IMR-90 (cell line): ENCODE results near the gene MAPK8IP3. TPM values are rescaled to one million over a fixed set of nuclear protein-coding genes. Genes with fewer than 3 reads are reported as not detected.

Source experiments
- ATAC-seq: fragments of 200-7000 bp; cut with Tn5 transposase; 2 replicates; pipeline ENCODE4 v1.9.1; 2020; ENCODE audit warnings: low read depth, mild to moderate bottlenecking, moderate library complexity
- BruUV-seq: library from RNA; stranded (reverse); fragments of 400-500 nt; replicated peaks from 2 replicates; lab custom pipeline; 2021; lab: Mats Ljungman, UMichigan
- CTCF ChIA-PET: fragments of 300-600 bp; formaldehyde crosslinking; extraction: SDS; loops from one replicate; lab custom pipeline; 2021; ENCODE audit warnings: antibody characterized with exemption; lab: Yijun Ruan, JAX
- POLR2A ChIA-PET: fragments of 300-600 bp; sonication (Branson Sonifier 250); formaldehyde crosslinking; loops from one replicate; lab custom pipeline; 2022; ENCODE audit warnings: antibody characterized with exemption; ENCODE audit not compliant: unreplicated experiment; lab: Charles Lee
- DNase-seq: peaks from one replicate; pipeline ENCODE4 v3.0.0; 2013
- H2AFZ ChIP-seq: replicated peaks from 2 replicates; pipeline ENCODE3; 2013; ENCODE audit warnings: low read length, mild to moderate bottlenecking; ENCODE audit not compliant: poor library complexity
- H2AK5ac ChIP-seq: 2 replicates; pipeline ENCODE4 v1.6.1; 2013; ENCODE audit warnings: low read depth, low read length, inconsistent platforms
- H2AK9ac ChIP-seq: replicated peaks from 2 replicates; pipeline ENCODE3; 2013; ENCODE audit warnings: mild to moderate bottlenecking, low read depth, low read length, moderate library complexity; ENCODE audit not compliant: poor library complexity
- H2BK120ac ChIP-seq: 2 replicates; pipeline ENCODE4 v1.6.1; 2013; ENCODE audit warnings: low read depth, low read length, inconsistent platforms
- H2BK15ac ChIP-seq: 3 replicates; pipeline ENCODE4 v1.6.1; 2013; ENCODE audit warnings: low read depth, low read length, inconsistent platforms
- H2BK20ac ChIP-seq: 2 replicates; pipeline ENCODE4 v1.6.1; 2013; ENCODE audit warnings: low read depth, mild to moderate bottlenecking, inconsistent platforms, low read length, moderate library complexity
- H2BK5ac ChIP-seq: 2 replicates; pipeline ENCODE4 v1.6.1; 2013; ENCODE audit warnings: mild to moderate bottlenecking, low read depth, low read length, inconsistent platforms; ENCODE audit not compliant: poor library complexity, severe bottlenecking
- H3K14ac ChIP-seq: replicated peaks from 2 replicates; pipeline ENCODE4 v1.6.1; 2013; ENCODE audit warnings: low read depth, low read length, inconsistent platforms
- H3K18ac ChIP-seq: 2 replicates; pipeline ENCODE4 v1.6.1; 2013; ENCODE audit warnings: low read depth, low read length, control low read depth
- H3K23ac ChIP-seq: 2 replicates; pipeline ENCODE4 v1.6.1; 2013; ENCODE audit warnings: low read depth, low read length, inconsistent platforms
- H3K27ac ChIP-seq: 2 replicates; pipeline ENCODE4 v1.5.1; 2013; ENCODE audit warnings: mild to moderate bottlenecking, control low read depth, low read length; ENCODE audit not compliant: insufficient read depth
- H3K27me3 ChIP-seq: 2 replicates; pipeline ENCODE4 v1.6.1; 2013; ENCODE audit warnings: low read length; ENCODE audit not compliant: control insufficient read depth, insufficient read depth
- H3K36me3 ChIP-seq: 2 replicates; pipeline ENCODE4 v1.6.1; 2013; ENCODE audit warnings: low read length, mixed read lengths; ENCODE audit not compliant: control insufficient read depth, insufficient read depth
- H3K4ac ChIP-seq: 2 replicates; pipeline ENCODE4 v1.6.1; 2013; ENCODE audit warnings: low read depth, low read length, inconsistent platforms
- H3K4me1 ChIP-seq: 2 replicates; pipeline ENCODE4 v1.6.1; 2013; ENCODE audit warnings: low read length, mixed read lengths; ENCODE audit not compliant: control insufficient read depth, insufficient read depth
- H3K4me2 ChIP-seq: 2 replicates; pipeline ENCODE4 v1.6.1; 2013; ENCODE audit warnings: low read depth, mild to moderate bottlenecking, control low read depth, low read length, moderate library complexity
- H3K4me3 ChIP-seq: 2 replicates; pipeline ENCODE4 v1.5.1; 2013; ENCODE audit warnings: low read depth, mild to moderate bottlenecking, control low read depth, low read length, moderate library complexity; ENCODE audit not compliant: insufficient read depth
- H3K56ac ChIP-seq: 2 replicates; pipeline ENCODE4 v1.6.1; 2013; ENCODE audit warnings: low read length, inconsistent platforms; ENCODE audit not compliant: insufficient read depth; ENCODE audit errors: extremely low read depth
- H3K79me1 ChIP-seq, 2 experiments: 2 replicates each; pipeline ENCODE4 v1.6.1; 2013; ENCODE audit warnings: low read length in 2 of 2, inconsistent platforms in 1 of 2, low read depth in 1 of 2
- H3K9ac ChIP-seq: 2 replicates; pipeline ENCODE4 v1.6.1; 2013; ENCODE audit warnings: low read depth, low read length, control low read depth
- H3K9me1 ChIP-seq: 2 replicates; pipeline ENCODE4 v1.6.1; 2013; ENCODE audit warnings: low read length, inconsistent platforms; ENCODE audit not compliant: insufficient read depth
- H3K9me3 ChIP-seq: 2 replicates; pipeline ENCODE4 v1.6.1; 2013; ENCODE audit warnings: low read length; ENCODE audit not compliant: control insufficient read depth, insufficient read depth
- H4K20me1 ChIP-seq: 2 replicates; pipeline ENCODE4 v1.6.1; 2013; ENCODE audit warnings: low read length, inconsistent platforms; ENCODE audit not compliant: insufficient read depth
- H4K5ac ChIP-seq: 2 replicates; pipeline ENCODE4 v1.6.1; 2013; ENCODE audit warnings: mild to moderate bottlenecking, low read depth, low read length, control low read depth
- H4K8ac ChIP-seq, 2 experiments: 2 replicates each; pipeline ENCODE4 v1.6.1; 2013; ENCODE audit warnings: low read depth in 2 of 2, low read length in 2 of 2, control low read depth in 1 of 2, inconsistent platforms in 1 of 2
- H4K91ac ChIP-seq: 2 replicates; pipeline ENCODE4 v1.6.1; 2013; ENCODE audit warnings: low read depth, low read length, inconsistent platforms; ENCODE audit not compliant: insufficient read depth
- BHLHE40 ChIP-seq: fragments of 150-350 bp; IDR thresholded peaks from 2 replicates; pipeline ENCODE4 v1.6.1; 2016; ENCODE audit warnings: mild to moderate bottlenecking, low read depth, low read length
- CEBPB ChIP-seq: IDR thresholded peaks from 2 replicates; pipeline ENCODE4 v1.6.1; 2012; ENCODE audit warnings: low read depth, low read length, improper control_type of control experiment
- CHD1 ChIP-seq: IDR thresholded peaks from 2 replicates; pipeline ENCODE4 v1.6.1; 2012; ENCODE audit warnings: low read depth, low read length, improper control_type of control experiment
- CTCF ChIP-seq: conservative IDR thresholded peaks from 2 replicates; pipeline ENCODE4 v1.5.1; 2012; ENCODE audit warnings: mild to moderate bottlenecking, low read depth, low read length, improper control_type of control experiment
- ELK1 ChIP-seq: fragments of 150-350 bp; IDR thresholded peaks from 2 replicates; pipeline ENCODE4 v1.6.1; 2016; ENCODE audit warnings: low read depth, mild to moderate bottlenecking, low read length, moderate library complexity, borderline replicate concordance
- FOS ChIP-seq: fragments of 150-350 bp; IDR thresholded peaks from 2 replicates; pipeline ENCODE4 v1.6.1; 2016; ENCODE audit warnings: low read depth, low read length
- MAFK ChIP-seq: IDR thresholded peaks from 2 replicates; pipeline ENCODE4 v1.6.1; 2012; ENCODE audit warnings: low read depth, low read length, improper control_type of control experiment
- MAZ ChIP-seq: IDR thresholded peaks from 2 replicates; pipeline ENCODE4 v1.6.1; 2012; ENCODE audit warnings: low read depth, mild to moderate bottlenecking, low read length, improper control_type of control experiment, moderate library complexity, borderline replicate concordance
- MXI1 ChIP-seq: IDR thresholded peaks from 2 replicates; pipeline ENCODE4 v1.6.1; 2012; ENCODE audit warnings: low read depth, mild to moderate bottlenecking, low read length, moderate library complexity, borderline replicate concordance
- NFE2L2 ChIP-seq: fragments of 150-350 bp; IDR thresholded peaks from 2 replicates; pipeline ENCODE4 v1.6.1; 2016; ENCODE audit warnings: low read depth, mild to moderate bottlenecking, low read length
- POLR2A ChIP-seq: IDR thresholded peaks from 2 replicates; pipeline ENCODE4 v1.6.1; 2012; ENCODE audit warnings: mild to moderate bottlenecking, low read depth, low read length
- RAD21 ChIP-seq: IDR thresholded peaks from 2 replicates; pipeline ENCODE4 v1.6.1; 2012; ENCODE audit warnings: low read length, improper control_type of control experiment
- RCOR1 ChIP-seq: IDR thresholded peaks from 2 replicates; pipeline ENCODE4 v1.6.1; 2012; ENCODE audit warnings: mild to moderate bottlenecking, low read length, improper control_type of control experiment; ENCODE audit not compliant: insufficient replicate concordance
- RFX5 ChIP-seq: IDR thresholded peaks from 2 replicates; pipeline ENCODE4 v1.8.0; 2012; ENCODE audit warnings: low read depth, mild to moderate bottlenecking, low read length, moderate library complexity
- SMC3 ChIP-seq: fragments of 150-350 bp; IDR thresholded peaks from 2 replicates; pipeline ENCODE4 v1.6.1; 2016; ENCODE audit warnings: low read depth, mild to moderate bottlenecking, antibody characterized with exemption, low read length, moderate library complexity
- USF2 ChIP-seq: fragments of 150-350 bp; IDR thresholded peaks from 2 replicates; pipeline ENCODE4 v1.6.1; 2017; ENCODE audit warnings: mild to moderate bottlenecking, antibody characterized with exemption, low read length, low read depth
- WGBS, 2 experiments: methylation state at CpG; one replicate each; pipeline versions ENCODE4 v1.1.5 to v1.1.7; 2013; ENCODE audit warnings: missing lambda C conversion rate in 2 of 2; ENCODE audit not compliant: insufficient read length in 1 of 2; ENCODE audit errors: extremely low coverage in 2 of 2; 5-methylcytosine and 5-hydroxymethylcytosine counted together
- dilution Hi-C: fragments of 300-500 bp; cut with HindIII; formaldehyde crosslinking; loops from one replicate; pipeline ENCODE4 v1.14.3; 2018; ENCODE audit warnings: low sequenced_read_pairs; ENCODE audit not compliant: unreplicated experiment
- in situ Hi-C: fragments of 300-500 bp; cut with MboI; formaldehyde crosslinking; loops from 3 replicates; pipeline ENCODE4 v1.14.3; 2019; ENCODE audit warnings: low sequenced_read_pairs, inconsistent platforms, mixed read lengths
- intact Hi-C: fragments of 100-400 bp; cut with micrococcal nuclease; formaldehyde crosslinking; loops from 2 replicates; pipeline ENCODE4 v1.10.0; 2022
- polyA plus RNA-seq, 3 experiments: library from polyadenylated mRNA; depleted of rRNA; stranded (reverse); fragments of >200 nt; gene quantifications; 2 replicates each; pipeline ENCODE4 v1.2.3, GENCODE V29; 2012; ENCODE audit warnings: low replicate concordance in 1 of 3
- total RNA-seq: library from RNA; depleted of rRNA; stranded (reverse); fragments of >200 nt; gene quantifications from 2 replicates; pipeline ENCODE4 v1.2.3, GENCODE V29; 2012

The MAPK8IP3 gene
- total and polyA plus RNA-seq, 2 of the 4 experiments (the other 2 are of a cell fraction) = 17.0 to 69.1 TPM

- no peaks in the 10 kb centered on the region for H3K9me3 ChIP-seq
- no TSS peak for BruUV-seq
- WGBS, 2 experiments = 96% methylated on average over 4 of the region's 15 CpGs; no CpG with 5 or more reads in 1 of the 2 experiments
- no peaks in the 10 kb centered on the region for H3K9me1 ChIP-seq
- H4K20me1 ChIP-seq = no peaks in the 10 kb centered on the region
- no peak overlapping the region for H2BK20ac ChIP-seq
- no peak overlapping the region for H2BK5ac ChIP-seq
- no peak overlapping the region for H3K9ac ChIP-seq
- no peak overlapping the region for H4K5ac ChIP-seq
- no peaks in the 10 kb centered on the region for H3K79me1 ChIP-seq
- H3K36me3 ChIP-seq = peaks cover 77% of the 10 kb centered on the region
- ChIA-PET CTCF (no interaction called here), POLR2A (no interaction called here)
- no peak overlapping the region for H3K14ac ChIP-seq
- in situ Hi-C loops (loop anchor here (5.0 kb wide), 1 partner anchor 49 kb away; no protein-coding TSS in a partner anchor), dilution Hi-C loops (no loop called here), intact Hi-C loops (no loop called here)
- ATAC-seq (no peak), DNase-seq (no peak)
- no peak overlapping the region for H2AK5ac ChIP-seq
- no peak overlapping the region for H3K56ac ChIP-seq
- no peak overlapping the region for H2BK15ac ChIP-seq
- no peak overlapping the region for H3K23ac ChIP-seq
- no peak overlapping the region for H4K91ac ChIP-seq
- no peaks in the 10 kb centered on the region for H3K4me1 ChIP-seq
- H3K4ac ChIP-seq = no peak overlapping the region
- peak overlapping the region; percentile 9 for H2AK9ac ChIP-seq
- H3K18ac ChIP-seq = no peak overlapping the region
- no peak overlapping the region for H2AFZ ChIP-seq
- H4K8ac ChIP-seq = no peak overlapping the region
- H3K27ac ChIP-seq = no peak overlapping the region
- no peak overlapping the region for H2BK120ac ChIP-seq
- no peak for TF ChIP-seq NFE2L2
- no peak for TF ChIP-seq CEBPB
- no peak for TF ChIP-seq MXI1
- no peak for TF ChIP-seq MAFK
- no peak for TF ChIP-seq BHLHE40
- TF ChIP-seq FOS = no peak
- no peak for TF ChIP-seq MAZ
- no peak for TF ChIP-seq ELK1
- TF ChIP-seq USF2 = no peak
- no peak for TF ChIP-seq RFX5
- TF ChIP-seq RAD21 = no peak
- TF ChIP-seq CTCF = no peak
- TF ChIP-seq CHD1 = no peak
- TF ChIP-seq RCOR1 = no peak
- TF ChIP-seq POLR2A = no peak
- TF ChIP-seq SMC3 = no peak
- H3K4me2 ChIP-seq = no peak overlapping the region
- H3K27me3 ChIP-seq = no peaks in the 10 kb centered on the region
- no peak overlapping the region for H3K4me3 ChIP-seq
Measured at GRCh38 chr16:1761751-1762150, 55.8 kb downstream of the MAPK8IP3 start.
